OCI-LY3 (cell line): Measurements from ENCODE around the gene BBX.

Experiments
- H2AFZ ChIP-seq: fragments of 200-600, 300-600 bp; shearing (Covaris generic); 2 replicates; pipeline ENCODE4 v1.6.0; 2014; ENCODE audit warnings: antibody characterized with exemption, low read depth, low read length
- H3K27ac ChIP-seq: fragments of 200-600, 300-600 bp; sonication (generic); 2 replicates; pipeline ENCODE4 v1.5.1; 2014; ENCODE audit warnings: mild to moderate bottlenecking, low read length, moderate library complexity, mixed read lengths
- H3K27me3 ChIP-seq: fragments of 200-600, 300-600 bp; sonication (generic); 2 replicates; pipeline ENCODE4 v1.6.1; 2014; ENCODE audit warnings: low read depth, low read length, mixed read lengths
- H3K36me3 ChIP-seq: fragments of 200-600, 300-600 bp; sonication (generic); replicated peaks from 2 replicates; pipeline ENCODE3; 2014; ENCODE audit warnings: low read depth, low read length, mixed read lengths
- H3K4me1 ChIP-seq: fragments of 300-600, 200-600 bp; sonication (generic); 2 replicates; pipeline ENCODE4 v1.6.1; 2014; ENCODE audit warnings: low read length, mixed read lengths
- H3K4me2 ChIP-seq: fragments of 200-600, 300-600 bp; sonication (generic); 2 replicates; pipeline ENCODE4 v1.6.1; 2014; ENCODE audit warnings: low read length, mixed read lengths
- H3K4me3 ChIP-seq: fragments of 300-600, 200-600 bp; sonication (generic); 2 replicates; pipeline ENCODE4 v1.5.1; 2014; ENCODE audit warnings: antibody characterized with exemption, mild to moderate bottlenecking, low read length, moderate library complexity
- H3K79me2 ChIP-seq: fragments of 300-600, 200-600 bp; shearing (Covaris generic); 2 replicates; pipeline ENCODE4 v1.6.1; 2014; ENCODE audit warnings: mild to moderate bottlenecking, low read length, mixed read lengths
- H3K9ac ChIP-seq: fragments of 300-600, 200-600 bp; shearing (Covaris generic); 2 replicates; pipeline ENCODE4 v1.6.0; 2014; ENCODE audit warnings: mild to moderate bottlenecking, low read length, moderate library complexity
- H3K9me3 ChIP-seq: fragments of 200-600, 300-600 bp; shearing (Covaris generic); 2 replicates; pipeline ENCODE4 v1.6.1; 2014; ENCODE audit warnings: low read length, mixed read lengths; ENCODE audit not compliant: insufficient read depth
- H4K20me1 ChIP-seq: fragments of 200-600, 300-600 bp; sonication (generic); 2 replicates; pipeline ENCODE4 v1.6.1; 2016; ENCODE audit warnings: low read length, mixed read lengths; ENCODE audit not compliant: insufficient read depth
- EZH2phosphoT487 ChIP-seq: fragments of 200-600 bp; shearing (Covaris generic); IDR thresholded peaks from 2 replicates; pipeline ENCODE4 v1.6.1; 2018; ENCODE audit warnings: antibody characterized with exemption, mixed run types, low read depth
- TF ChIP-seq, protein P1 (sequence below): fragments of 200-600, 300-600 bp; sonication (generic); IDR thresholded peaks from 2 replicates; pipeline ENCODE4 v1.5.1; 2014; ENCODE audit warnings: antibody characterized with exemption, low read length, low read depth

BBX gene

GRCh38 chr3:107797586-107797985, 274.8 kb downstream of the BBX start:
- no peak overlapping the region for H3K27ac ChIP-seq
- TF ChIP-seq, protein P1, sequence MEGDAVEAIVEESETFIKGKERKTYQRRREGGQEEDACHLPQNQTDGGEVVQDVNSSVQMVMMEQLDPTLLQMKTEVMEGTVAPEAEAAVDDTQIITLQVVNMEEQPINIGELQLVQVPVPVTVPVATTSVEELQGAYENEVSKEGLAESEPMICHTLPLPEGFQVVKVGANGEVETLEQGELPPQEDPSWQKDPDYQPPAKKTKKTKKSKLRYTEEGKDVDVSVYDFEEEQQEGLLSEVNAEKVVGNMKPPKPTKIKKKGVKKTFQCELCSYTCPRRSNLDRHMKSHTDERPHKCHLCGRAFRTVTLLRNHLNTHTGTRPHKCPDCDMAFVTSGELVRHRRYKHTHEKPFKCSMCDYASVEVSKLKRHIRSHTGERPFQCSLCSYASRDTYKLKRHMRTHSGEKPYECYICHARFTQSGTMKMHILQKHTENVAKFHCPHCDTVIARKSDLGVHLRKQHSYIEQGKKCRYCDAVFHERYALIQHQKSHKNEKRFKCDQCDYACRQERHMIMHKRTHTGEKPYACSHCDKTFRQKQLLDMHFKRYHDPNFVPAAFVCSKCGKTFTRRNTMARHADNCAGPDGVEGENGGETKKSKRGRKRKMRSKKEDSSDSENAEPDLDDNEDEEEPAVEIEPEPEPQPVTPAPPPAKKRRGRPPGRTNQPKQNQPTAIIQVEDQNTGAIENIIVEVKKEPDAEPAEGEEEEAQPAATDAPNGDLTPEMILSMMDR, result no peak
- TF ChIP-seq EZH2phosphoT487, result no peak
- H3K4me2 ChIP-seq, result no peak overlapping the region
- no peak overlapping the region for H2AFZ ChIP-seq
- no peak overlapping the region for H3K4me3 ChIP-seq
- no peaks in the 10 kb centered on the region for H3K9me3 ChIP-seq
- no peaks in the 10 kb centered on the region for H4K20me1 ChIP-seq
- no peaks in the 10 kb centered on the region for H3K79me2 ChIP-seq
- H3K4me1 ChIP-seq, result peaks cover 21% of the 10 kb centered on the region
- no peaks in the 10 kb centered on the region for H3K27me3 ChIP-seq
- H3K36me3 ChIP-seq, result peaks cover 19% of the 10 kb centered on the region
- H3K9ac ChIP-seq, result no peak overlapping the region

DNA sequence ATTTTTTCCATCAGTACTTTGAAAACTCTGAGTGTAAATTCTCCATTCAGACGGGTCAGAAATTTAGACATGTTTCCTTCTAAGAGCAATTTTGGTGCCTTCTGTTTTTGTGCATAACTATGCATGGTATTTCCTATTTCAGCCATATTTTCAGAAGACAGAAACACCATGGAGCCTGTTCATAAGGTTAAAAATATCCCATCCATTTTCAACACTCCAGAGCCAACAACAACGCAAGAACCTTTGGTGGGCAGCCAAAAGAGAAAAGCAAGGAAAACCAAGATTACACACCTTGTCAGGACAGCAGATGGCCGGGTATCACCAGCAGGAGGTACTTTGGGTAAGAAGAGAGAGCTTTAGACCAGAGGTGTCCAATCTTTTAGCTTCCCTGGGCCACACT, 275.6 kb downstream of the BBX start:
- no peaks in the 10 kb centered on the region for H4K20me1 ChIP-seq
- H3K79me2 ChIP-seq, result no peaks in the 10 kb centered on the region
- TF ChIP-seq, protein P1, result no peak
- TF ChIP-seq EZH2phosphoT487, result no peak
- peaks cover 17% of the 10 kb centered on the region for H3K4me1 ChIP-seq
- H3K4me2 ChIP-seq, result no peak overlapping the region
- no peak overlapping the region for H3K4me3 ChIP-seq
- no peaks in the 10 kb centered on the region for H3K27me3 ChIP-seq
- no peaks in the 10 kb centered on the region for H3K9me3 ChIP-seq
- H3K27ac ChIP-seq, result no peak overlapping the region
- H3K36me3 ChIP-seq, result peaks cover 20% of the 10 kb centered on the region
- H2AFZ ChIP-seq, result no peak overlapping the region
- H3K9ac ChIP-seq, result no peak overlapping the region

DNA sequence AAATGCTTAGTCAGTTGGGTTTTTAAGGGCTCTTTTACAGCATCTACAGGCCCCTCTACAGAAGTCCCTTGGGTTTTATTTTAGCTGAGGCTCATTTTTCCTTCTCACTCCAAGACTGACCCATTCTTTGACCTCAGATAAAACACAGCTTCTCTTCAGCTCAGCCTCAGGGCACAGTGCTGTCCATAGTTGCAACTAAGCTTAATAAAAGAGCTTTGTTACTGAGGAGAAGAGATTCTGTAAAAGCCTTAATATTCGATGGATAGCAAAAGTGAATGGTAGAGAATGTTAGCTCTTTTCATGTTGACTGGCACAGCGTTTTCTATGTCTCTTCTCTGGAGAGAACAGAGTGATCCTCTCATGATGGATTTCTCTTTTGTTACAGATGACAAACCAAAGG, 277.9 kb downstream of the BBX start:
- no peaks in the 10 kb centered on the region for H3K79me2 ChIP-seq
- no peak overlapping the region for H3K9ac ChIP-seq
- H3K36me3 ChIP-seq, result peaks cover 23% of the 10 kb centered on the region
- H3K4me3 ChIP-seq, result no peak overlapping the region
- H3K4me1 ChIP-seq, result peaks cover 7% of the 10 kb centered on the region
- H3K9me3 ChIP-seq, result no peaks in the 10 kb centered on the region
- H3K4me2 ChIP-seq, result no peak overlapping the region
- no peak overlapping the region for H2AFZ ChIP-seq
- H3K27ac ChIP-seq, result no peak overlapping the region
- TF ChIP-seq, protein P1, result no peak
- TF ChIP-seq EZH2phosphoT487, result no peak
- H3K27me3 ChIP-seq, result no peaks in the 10 kb centered on the region
- H4K20me1 ChIP-seq, result no peaks in the 10 kb centered on the region

DNA sequence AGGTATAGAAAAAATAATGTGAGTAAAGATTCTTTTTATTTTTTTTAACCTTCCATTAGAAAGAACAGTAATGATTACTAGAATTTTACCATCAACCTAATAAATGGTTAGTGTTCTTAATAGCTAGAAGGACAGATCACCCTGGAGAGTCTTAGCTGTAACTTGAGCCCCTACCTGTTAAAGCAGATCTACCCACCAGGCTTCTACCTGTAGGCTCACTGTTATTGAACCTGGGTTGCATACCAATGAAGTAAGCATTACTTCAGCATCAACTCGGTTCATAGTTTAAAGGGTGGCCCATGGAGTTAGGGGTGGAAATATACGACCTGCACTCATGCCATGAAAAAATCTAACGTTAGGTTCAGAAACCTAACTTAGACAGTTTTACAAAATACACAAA, 280.4 kb downstream of the BBX start:
- Histone ChIP-seq H2AFZ (no peak overlapping the region), H3K4me3 (no peak overlapping the region), H3K9ac (no peak overlapping the region), H3K4me1 (no peaks in the 10 kb centered on the region), H3K9me3 (no peaks in the 10 kb centered on the region), H3K27ac (no peak overlapping the region), H3K36me3 (peaks cover 29% of the 10 kb centered on the region), H4K20me1 (no peaks in the 10 kb centered on the region), H3K4me2 (no peak overlapping the region), H3K79me2 (no peaks in the 10 kb centered on the region), H3K27me3 (no peaks in the 10 kb centered on the region)
- no peak for TF ChIP-seq EZH2phosphoT487
- TF ChIP-seq, protein P1, result no peak
